HG03097 (cell line): Measurements from ENCODE around the gene NRG4.
"Not testable (repeated sequence)": the region's sequence is repeated elsewhere in the genome, so short reads cannot be mapped to it uniquely, and the experiment has no call there.

ENCODE experiments used
- ATAC-seq: cut with Tn5 transposase; IDR thresholded peaks from one replicate; pipeline ENCODE4 v1.9.1; 2021; ENCODE audit not compliant: unreplicated experiment, low FRiP score

NRG4 gene

DNA sequence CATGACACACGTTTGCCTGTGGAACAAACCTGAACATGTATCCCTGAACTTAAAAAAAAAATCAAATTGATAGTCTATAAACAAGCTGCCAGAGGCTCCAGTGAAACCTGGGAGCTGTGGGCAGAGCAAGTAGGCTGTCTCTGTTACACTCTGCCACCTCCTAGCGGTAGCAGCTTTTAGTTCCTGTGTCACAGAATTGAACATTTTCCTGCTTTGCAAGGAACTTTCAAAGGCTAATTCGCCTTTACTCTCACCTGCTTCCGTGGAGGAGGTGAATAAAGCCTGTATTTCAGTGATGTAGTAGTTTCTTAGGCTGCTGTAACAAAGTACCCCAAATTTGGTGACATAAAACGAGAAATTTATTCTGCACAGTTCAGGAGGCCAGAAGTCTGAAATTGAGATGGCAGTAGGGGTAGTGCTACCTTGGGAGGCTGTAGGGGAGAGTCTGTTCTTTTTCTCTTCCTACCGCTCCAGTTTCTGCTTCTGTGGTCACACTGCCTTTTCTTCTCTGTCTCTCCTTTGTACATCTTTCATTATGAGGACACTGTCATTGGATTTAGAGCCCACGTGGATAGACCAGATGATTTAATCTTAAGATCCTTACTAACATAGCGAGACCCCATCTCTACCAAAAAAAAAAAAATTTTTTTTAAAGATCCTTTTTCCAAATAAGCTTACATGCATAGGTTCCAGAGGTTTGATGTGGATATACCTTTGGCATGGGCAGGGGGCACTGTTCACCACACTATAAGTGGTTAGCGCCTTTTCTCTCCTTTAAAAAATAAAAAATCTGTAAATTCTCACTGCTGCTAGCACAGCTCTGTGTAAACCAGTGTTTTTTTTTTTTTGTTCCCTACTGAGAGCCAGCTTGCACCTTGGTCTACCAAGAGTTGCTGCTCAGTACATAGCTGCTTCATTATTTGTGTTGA, 83.3 kb downstream of the NRG4 start:
- ATAC-seq, result no peak

DNA sequence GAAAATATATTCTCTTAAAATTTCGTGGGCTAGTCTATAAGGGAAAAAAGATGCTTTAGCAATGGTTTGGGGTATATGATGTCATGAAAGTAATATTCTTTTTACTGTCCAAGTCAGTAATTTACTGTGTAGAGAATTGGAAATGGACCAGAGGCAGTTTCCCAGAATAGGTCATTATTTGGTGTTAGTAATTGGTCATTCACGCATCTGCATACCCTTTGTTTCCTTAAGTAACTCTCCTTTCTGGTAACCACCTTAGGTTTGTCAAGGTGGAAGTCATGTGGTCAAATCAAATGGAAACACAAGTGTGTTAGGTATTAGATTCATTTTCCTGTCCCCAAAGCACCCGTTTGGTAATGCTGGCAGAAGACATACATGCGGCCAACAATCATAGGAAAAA, 84.6 kb downstream of the NRG4 start:
- ATAC-seq, result no peak

DNA sequence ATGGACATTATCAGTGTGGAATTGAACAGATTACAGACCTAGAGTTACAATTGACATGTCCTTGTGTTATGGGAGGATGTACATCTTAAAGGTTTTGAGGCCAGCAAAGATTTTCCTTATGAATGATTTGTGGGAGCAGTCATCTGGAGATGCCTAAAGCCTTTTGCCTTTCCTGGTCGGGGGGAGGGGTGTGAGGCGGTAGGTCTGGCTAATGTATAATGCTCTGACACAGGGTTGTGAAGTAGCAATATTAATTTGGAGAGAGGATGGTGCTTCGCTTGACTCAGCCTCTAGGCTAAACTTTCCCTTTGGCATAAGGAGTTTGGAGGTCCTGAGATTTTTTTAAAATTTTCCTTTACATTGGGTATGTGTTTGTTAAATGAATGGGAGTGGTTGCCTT, 85.3 kb downstream of the NRG4 start:
- ATAC-seq, result no peak

DNA sequence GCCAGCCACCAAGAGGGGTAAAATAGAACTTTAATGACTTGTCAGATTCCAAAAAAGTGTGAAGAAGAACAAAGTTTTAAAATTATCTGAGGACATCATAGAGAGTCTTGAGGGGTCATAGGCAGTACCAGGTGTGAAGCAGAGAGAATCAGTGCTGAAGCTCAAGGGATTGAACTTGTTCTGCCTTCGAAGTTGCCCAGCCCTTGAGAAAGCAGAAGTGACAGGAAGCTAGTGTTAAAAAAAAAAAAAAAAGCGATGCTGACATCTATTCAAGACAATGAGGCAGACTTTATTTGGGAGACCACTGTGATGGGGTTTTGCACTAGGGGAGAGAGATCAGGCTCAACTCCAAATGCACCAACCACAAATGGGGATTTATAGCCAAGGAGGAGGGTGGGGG, 86.8 kb downstream of the NRG4 start:
- ATAC-seq, result no peak

DNA sequence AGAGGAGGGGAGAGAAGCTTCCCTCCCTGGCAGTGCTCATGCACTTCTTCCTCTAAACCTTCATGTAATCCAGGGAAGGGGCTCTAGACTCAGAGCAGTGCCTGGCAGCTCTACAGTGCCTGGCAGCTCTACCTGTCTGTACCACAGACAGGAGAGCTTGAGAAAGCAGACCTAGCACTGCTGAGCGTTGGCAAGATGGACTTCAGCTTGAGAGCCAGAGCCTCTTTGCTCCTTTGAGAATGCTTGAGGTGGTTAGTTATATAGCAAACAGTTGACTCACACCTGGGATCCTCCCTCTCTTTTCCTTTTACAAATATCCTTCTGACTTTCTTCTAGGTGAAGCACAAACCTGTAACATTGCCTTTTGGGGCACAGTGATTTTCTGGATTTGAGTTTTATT, 87.6 kb downstream of the NRG4 start:
- ATAC-seq, result no peak

DNA sequence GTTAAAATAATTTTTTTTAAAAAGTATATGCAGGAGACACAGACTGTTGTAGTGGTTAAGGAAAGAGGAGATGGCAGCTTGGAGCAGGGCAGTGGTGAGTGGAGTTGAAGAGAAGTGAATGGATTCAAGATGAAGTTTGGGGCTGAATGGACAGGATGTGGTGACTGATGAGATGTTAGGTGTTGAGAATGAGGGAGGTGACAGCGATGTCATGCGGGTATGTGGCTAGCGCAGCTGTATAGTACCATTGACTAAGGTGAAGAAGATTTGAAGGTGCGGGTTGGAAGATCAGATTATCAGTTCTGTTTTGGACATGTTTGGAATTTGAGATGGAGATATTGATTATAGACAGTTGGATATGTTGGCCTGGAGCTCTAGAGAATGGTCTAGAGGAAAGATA, 88.5 kb downstream of the NRG4 start:
- ATAC-seq, result no peak

DNA sequence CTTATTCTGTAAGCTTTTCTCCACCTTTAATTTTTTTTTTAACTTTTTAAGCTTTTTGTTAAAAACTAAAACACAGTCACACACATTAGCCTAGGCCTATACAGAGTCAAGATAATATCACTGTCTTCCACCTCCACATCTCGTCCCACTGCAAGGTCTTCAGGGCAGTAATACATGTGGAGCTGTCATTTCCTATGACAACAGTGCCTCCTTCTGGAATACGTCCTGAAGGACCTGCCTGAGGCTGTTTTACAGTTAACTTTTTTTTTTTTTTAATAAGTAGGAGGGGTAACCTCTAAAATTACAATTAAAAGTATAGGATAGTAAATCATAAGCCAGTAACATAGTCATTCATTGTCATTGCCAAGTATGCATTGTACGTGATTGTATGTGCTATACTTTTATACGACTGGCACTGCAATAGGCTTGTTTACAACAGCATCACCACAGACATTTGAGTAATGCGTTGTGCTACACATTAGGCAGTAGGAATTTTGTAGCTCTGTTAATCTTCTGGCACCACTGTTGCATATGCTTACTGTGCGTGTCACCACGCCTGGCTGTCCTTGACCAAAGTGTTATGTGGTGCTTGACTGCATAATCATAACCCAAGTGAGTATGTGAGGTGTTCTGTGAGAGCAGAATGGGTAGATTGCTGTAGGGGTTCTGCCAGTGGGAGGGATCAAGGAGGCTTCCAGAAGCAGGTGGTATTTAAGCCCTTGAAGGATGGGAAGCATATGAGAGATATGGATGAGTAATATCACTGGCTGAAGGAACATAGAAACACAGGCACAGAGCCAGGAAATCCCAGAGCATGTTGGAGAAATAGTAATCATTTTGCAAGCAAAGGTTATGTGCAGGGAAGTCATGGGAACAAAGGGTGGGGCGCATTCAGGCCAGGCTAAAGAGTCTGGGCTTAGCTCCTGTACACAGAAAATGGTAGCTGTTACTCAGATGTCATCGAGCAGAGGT, 90.2 kb downstream of the NRG4 start:
- no peak for ATAC-seq

DNA sequence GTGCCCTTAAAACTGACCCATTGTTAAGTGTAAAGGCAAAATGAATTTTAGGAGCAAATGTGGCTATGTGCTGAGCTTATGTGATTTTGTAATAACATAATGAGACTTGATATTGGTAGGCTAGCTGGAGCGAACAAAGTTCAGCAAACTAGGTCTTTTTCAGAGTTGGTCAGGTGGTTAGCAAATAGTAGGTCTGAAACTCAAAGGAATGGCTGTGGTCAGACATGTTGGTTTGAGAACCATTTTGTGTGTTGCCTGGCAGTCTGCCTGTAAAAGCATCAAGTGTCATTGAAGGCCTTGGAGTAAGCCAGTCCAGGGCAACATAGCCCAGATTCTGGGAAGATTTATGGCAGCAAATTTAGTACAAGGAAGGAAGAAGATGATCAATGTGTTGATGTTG, 92.1 kb downstream of the NRG4 start:
- no peak for ATAC-seq

DNA sequence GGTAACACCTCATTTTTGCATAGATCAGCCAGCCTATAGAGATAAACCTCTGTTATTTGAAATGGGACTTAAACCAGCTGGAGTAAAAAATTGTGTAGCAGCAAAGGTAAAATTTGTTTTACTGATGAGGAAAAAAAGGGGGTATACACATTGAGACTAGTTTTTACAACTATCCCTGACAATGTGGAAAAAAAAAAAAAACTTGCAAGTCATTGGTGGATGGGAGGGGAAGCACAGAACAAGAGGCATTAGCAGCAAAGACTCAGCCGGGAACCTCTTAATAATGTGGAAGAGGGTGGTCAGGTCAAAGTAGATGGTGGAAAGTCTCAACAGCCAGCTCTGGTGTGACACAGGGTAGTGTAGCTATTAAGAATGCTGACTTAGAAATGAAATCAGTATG, 94.1 kb downstream of the NRG4 start:
- no peak for ATAC-seq

DNA sequence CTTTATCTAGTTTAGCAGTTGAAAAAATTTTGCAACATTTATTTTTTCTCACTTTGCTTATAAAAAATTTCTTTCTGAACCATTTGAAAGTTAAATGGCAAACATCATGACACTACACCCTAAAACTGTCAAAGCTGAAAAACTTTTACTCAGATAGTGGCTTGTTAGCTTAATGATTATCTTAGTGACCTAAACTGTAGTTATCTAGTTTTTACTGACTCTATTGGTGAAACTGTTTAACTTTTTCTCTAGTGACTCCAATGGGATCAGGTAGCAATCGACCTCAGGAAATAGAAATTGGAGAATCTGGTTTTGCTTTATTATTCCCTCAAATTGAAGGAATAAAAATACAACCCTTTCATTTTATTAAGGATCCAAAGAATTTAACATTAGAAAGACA, 95.2 kb downstream of the NRG4 start:
- ATAC-seq, result no peak

DNA sequence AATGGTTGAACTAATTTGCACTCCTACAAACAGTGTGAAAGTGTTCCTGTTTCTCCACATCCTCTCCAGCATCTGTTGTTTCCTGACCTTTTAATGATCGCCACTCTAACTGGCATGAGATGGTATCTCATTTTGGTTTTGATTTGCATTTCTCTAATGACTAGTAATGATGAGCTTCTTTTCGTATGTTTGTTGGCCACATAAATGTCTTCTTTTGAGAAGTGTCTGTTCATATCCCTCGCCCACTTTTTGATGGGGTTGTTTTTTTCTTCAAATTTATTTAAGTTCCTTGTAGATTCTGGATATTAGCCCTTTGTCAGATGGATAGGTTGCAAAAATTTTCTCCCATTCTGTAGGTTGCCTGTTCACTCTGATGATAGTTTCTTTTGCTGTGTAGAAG, 101.9 kb downstream of the NRG4 start:
- ATAC-seq, result not testable (repeated sequence)

DNA sequence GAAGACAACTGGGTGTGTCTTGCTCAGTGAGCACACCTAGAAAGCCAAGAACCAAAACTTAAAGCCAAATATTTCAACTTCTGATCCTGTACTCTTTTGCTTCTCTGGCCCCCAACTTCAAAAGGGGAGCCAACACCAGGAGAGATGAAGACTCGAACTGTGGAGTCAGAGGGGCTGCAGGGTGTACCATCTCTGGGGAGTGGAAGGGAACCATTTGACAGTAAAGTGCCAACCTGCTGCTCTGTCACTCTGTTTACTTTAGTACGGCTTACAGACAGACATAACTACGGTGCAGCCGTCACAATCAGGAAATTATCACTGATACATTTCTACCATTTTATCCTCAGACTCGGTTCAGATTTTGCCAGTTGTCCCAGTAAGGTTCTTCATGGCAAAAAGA, 107.0 kb downstream of the NRG4 start:
- no peak for ATAC-seq

DNA sequence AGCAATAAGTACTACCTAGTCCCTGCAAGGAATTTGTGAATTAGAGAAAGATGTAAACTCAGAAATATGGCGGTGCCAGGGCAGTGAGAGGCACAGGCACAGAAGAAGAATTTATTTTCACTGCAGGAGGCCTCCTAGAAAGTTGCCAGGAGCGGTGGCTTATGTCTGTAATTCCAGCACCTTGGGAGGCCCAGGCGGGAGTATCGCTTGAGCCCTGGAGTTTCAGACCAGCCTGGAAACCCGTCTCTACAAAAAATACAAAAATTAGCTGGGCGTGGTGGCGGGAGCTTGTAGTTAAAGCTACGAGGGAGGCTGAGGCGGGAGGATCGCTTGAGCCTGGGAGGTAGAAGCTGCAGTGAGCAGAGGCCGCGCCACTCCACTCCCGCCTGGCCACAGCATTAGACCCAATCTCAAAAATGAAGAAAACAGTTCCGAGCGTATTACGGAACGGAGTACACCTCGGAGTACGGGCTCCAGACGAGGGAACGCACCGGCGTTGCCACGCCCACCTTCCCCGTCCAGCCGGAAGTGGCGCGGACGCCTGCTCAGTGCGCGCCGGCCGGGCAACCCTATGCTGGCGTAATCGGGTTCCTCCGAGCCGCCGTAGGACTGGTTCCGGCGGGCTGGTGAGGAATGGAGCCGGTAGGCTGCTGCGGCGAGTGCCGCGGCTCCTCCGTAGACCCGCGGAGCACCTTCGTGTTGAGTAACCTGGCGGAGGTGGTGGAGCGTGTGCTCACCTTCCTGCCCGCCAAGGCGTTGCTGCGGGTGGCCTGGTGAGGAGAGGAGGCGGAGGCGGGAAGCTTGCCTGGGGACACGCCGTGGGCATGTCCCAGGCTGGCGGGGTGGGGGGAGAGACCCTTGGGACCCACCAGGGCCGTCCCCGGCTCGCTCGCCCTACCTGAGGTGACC, 108.6 kb downstream of the NRG4 start, which contains the start of gene FBXO22:
Gene FBXO22 (plus strand): TSS at position 548 of the 909 bp plus-strand sequence. CDS start 86 bp downstream, at position 634.
- ATAC-seq, result peak; percentile 90

DNA sequence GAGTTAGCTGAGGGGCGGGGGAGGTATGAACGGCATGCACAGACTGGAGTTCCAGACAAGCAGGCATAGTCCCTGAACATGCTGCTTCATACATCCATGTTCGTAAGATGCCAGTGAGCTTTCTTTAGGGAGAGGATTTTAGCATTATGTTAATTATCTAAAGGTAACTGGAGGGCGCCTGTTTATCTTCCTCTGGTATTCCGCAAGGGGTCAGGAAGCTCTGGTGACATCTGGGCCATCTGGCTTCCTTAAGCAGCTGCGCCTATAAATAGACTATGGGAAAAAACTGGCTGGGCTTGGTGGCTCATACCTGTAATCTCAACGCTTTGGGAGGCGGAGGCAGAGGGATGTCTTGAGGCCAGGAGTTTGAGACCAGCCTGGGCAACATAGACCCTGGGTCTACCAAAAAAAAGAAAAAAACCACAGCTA, 110.1 kb downstream of the NRG4 start:
- no peak for ATAC-seq

DNA sequence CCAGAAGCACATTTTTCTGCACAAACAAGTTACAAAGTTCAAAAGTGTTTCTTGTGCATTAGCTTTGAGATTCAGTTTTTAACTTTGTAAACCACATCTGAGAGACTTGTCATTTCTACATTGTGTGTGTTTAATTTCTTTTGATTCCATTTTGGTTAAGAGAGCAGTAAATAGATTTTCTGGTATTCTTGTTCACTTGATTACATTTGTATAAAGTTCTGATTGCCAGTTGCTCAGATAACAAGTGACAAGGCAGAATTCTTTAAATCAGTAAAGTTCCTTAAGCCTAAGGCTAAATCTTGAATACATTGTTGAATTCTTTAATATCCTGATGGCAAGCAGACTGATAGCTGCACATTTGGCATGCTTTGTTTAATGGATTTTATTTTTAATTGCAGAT, 111.6 kb downstream of the NRG4 start:
- no peak for ATAC-seq

DNA sequence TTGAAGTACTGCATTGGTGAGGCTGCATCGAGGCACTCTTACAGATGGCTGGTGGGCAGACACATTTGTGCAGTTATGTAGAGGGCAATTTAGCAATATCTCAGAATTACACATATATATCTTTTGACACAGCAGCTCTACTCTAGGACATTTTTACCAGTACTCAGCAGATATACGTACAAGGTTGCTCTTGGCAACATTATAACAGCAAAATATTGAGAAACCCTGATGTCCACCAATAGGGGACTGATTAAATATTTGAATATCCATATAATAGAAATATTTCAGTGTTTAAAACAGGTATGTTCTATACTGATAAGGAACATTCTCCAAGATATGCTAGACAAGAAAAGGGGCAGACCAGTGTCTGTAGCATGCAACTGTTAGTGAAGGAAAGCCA, 116.5 kb downstream of the NRG4 start:
- no peak for ATAC-seq

DNA sequence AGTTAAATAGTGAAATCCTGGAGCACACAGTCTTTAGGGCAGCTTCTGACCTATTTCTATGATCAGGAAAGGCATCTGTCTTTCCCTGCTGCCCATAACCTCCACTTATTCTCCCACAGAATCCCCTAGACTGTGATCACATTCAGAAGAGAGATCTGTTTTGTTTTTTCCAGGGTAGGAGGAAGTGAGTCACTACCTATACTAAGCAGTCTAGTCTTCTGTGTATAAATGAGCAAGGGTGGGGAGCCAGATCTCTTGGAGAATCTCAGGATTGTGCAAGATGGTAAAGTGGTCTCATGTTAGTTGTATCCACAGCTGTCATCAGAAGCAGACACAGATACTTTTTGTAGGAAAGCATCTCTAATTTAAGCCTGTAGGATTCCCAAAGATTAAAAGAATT, 120.3 kb downstream of the NRG4 start:
- no peak for ATAC-seq
